ENCODE results near the gene CTNNA2. TPM values are rescaled to one million over a fixed set of nuclear protein-coding genes. Genes with fewer than 3 reads are reported as not detected.

Gene CTNNA2
- 1 to 10 TPM; 4.1 to 5.4 (median 4.4) TPM for polyA plus RNA-seq (ENCODE audit: insufficient read length in 3 of 3)

GRCh38 chr2:79512442-79513401 is at the start of gene CTNNA2:
TSS of gene CTNNA2 (plus strand) at chr2:79513051.
- DNase-seq (ENCODE audit: low read depth in 3 of 3, low spot score in 2 of 3), result peak in 1 of 3 donors; percentile 33

- no peak for DNase-seq (ENCODE audit: low read depth in 3 of 3, low spot score in 2 of 3)
Observed at GRCh38 chr2:79487399-79487798, 25.5 kb upstream of the CTNNA2 start.

GRCh38 chr2:79511320-79511951 is 1.4 kb upstream of the CTNNA2 start:
- DNase-seq (ENCODE audit: low read depth in 3 of 3, low spot score in 2 of 3), result peak; percentile 64 to 86 (median 76)

GRCh38 chr2:79513711-79514110 is 860 bp downstream of the CTNNA2 start:
- no peak for DNase-seq (ENCODE audit: low read depth in 3 of 3, low spot score in 2 of 3)

- no peak for DNase-seq (ENCODE audit: low read depth in 3 of 3, low spot score in 2 of 3)
Observed at GRCh38 chr2:79529636-79530035, 16.8 kb downstream of the CTNNA2 start.

GRCh38 chr2:79530443-79530842 is 17.6 kb downstream of the CTNNA2 start:
- peak in 1 of 3 donors; percentile 15 for DNase-seq (ENCODE audit: low read depth in 3 of 3, low spot score in 2 of 3)

GRCh38 chr2:79547568-79547967 is 34.7 kb downstream of the CTNNA2 start:
- DNase-seq (ENCODE audit: low read depth in 3 of 3, low spot score in 2 of 3), result no peak

- no peak for DNase-seq (ENCODE audit: low read depth in 3 of 3, low spot score in 2 of 3)
Observed at GRCh38 chr2:79552653-79553052, 39.8 kb downstream of the CTNNA2 start.

- DNase-seq (ENCODE audit: low read depth in 3 of 3, low spot score in 2 of 3), result no peak
Observed at GRCh38 chr2:79554899-79555298, 42.0 kb downstream of the CTNNA2 start.

- no peak for DNase-seq (ENCODE audit: low read depth in 3 of 3, low spot score in 2 of 3)
Observed at GRCh38 chr2:79564065-79564464, 51.2 kb downstream of the CTNNA2 start.

- no peak for DNase-seq (ENCODE audit: low read depth in 3 of 3, low spot score in 2 of 3)
Observed at GRCh38 chr2:79569048-79569447, 56.2 kb downstream of the CTNNA2 start.

GRCh38 chr2:79573895-79574674 is 61.2 kb downstream of the CTNNA2 start:
- DNase-seq (ENCODE audit: low read depth in 3 of 3, low spot score in 2 of 3), result no peak

- peak in 1 of 3 donors; percentile 2 for DNase-seq (ENCODE audit: low read depth in 3 of 3, low spot score in 2 of 3)
Observed at GRCh38 chr2:79576451-79576850, 63.6 kb downstream of the CTNNA2 start.

GRCh38 chr2:79578952-79579351 is 66.1 kb downstream of the CTNNA2 start:
- DNase-seq (ENCODE audit: low read depth in 3 of 3, low spot score in 2 of 3), result no peak

GRCh38 chr2:79580175-79580574 is 67.3 kb downstream of the CTNNA2 start:
- no peak for DNase-seq (ENCODE audit: low read depth in 3 of 3, low spot score in 2 of 3)

GRCh38 chr2:79585701-79586433 is 73.0 kb downstream of the CTNNA2 start:
- peak; percentile 10 to 32 (median 12) for DNase-seq (ENCODE audit: low read depth in 3 of 3, low spot score in 2 of 3)

GRCh38 chr2:79591281-79591680 is 78.4 kb downstream of the CTNNA2 start:
- DNase-seq (ENCODE audit: low read depth in 3 of 3, low spot score in 2 of 3), result no peak

GRCh38 chr2:79593237-79593867 is 80.5 kb downstream of the CTNNA2 start:
- no peak for DNase-seq (ENCODE audit: low read depth in 3 of 3, low spot score in 2 of 3)

- no peak for DNase-seq (ENCODE audit: low read depth in 3 of 3, low spot score in 2 of 3)
Observed at GRCh38 chr2:79596403-79596802, 83.6 kb downstream of the CTNNA2 start.

GRCh38 chr2:79604748-79605147 is 91.9 kb downstream of the CTNNA2 start:
- no peak for DNase-seq (ENCODE audit: low read depth in 3 of 3, low spot score in 2 of 3)

Data from right renal cortex interstitium (tissue), 3 donors.